ENCODE data around the gene GMCL2.

The GMCL2 gene

GRCh38 chr5:178223196-178223773, 36.1 kb upstream of the GMCL2 start:
- in situ Hi-C loops (cut with HindIII; ENCODE audit: low pct_ligation_motif_present, low pct_unique_long_range_greater_than_20kb, low sequenced_read_pairs), result no loop called here

GRCh38 chr5:178222292-178222691, 35.1 kb upstream of the GMCL2 start:
- no peak for DNase-seq
- in situ Hi-C loops (cut with HindIII; ENCODE audit: low pct_ligation_motif_present, low pct_unique_long_range_greater_than_20kb, low sequenced_read_pairs), result no loop called here

More at GRCh38 chr5:178223196-178223773, 36.1 kb upstream of the GMCL2 start:
- no peak for DNase-seq

GRCh38 chr5:178221853-178222252, 34.7 kb upstream of the GMCL2 start:
- in situ Hi-C loops (cut with HindIII; ENCODE audit: low pct_ligation_motif_present, low pct_unique_long_range_greater_than_20kb, low sequenced_read_pairs), result no loop called here
- DNase-seq, result no peak

DNA sequence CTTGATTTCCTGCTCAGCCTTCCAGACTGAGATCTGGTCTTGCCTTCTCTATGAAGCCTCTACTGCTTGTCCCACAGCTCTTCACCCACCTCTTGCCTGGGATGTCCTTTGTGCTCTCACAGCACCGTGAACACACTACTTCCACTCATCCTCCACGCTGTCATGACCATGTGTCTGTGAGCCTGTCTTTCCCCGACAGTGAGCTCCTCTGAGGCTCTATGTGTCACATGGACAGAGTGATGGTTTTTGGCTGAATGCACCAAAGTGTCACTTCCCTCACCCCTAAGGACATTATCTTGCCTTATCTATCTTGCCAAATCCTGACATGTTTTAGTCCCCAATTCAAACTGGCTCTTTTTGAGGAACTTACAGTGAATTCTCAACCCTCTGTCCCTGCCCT, 34.1 kb upstream of the GMCL2 start:
- no peak for DNase-seq
- in situ Hi-C loops (cut with HindIII; ENCODE audit: low pct_ligation_motif_present, low pct_unique_long_range_greater_than_20kb, low sequenced_read_pairs), result no loop called here

GRCh38 chr5:178218827-178219226, 31.7 kb upstream of the GMCL2 start:
- in situ Hi-C loops (cut with HindIII; ENCODE audit: low pct_ligation_motif_present, low pct_unique_long_range_greater_than_20kb, low sequenced_read_pairs), result no loop called here

DNA sequence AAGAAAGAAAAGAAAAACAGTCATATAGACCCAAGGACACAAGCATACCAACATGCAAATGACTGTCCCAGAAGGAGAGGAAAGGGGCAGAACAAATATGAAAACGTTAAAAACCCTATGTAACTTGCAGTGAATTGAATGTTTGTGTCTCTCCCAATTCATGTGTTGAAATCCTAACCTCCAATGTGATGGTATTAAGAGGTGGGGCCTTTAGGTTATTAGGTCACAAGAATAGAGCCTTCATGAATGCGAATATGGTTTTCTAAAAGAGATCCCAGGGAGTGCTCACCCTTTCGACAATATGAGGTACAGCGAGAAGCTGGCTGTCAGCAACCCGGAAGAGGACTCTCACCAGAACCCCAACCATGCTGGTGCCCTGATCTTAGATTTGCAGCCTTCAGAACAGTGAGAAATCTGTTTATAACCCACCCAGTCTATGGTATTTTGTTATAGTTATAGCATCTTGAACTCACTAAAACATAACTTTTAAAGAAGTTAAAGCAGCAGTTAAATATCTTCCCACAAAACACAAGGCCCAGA, 31.1 kb upstream of the GMCL2 start:
- no peak for DNase-seq
- in situ Hi-C loops (cut with HindIII; ENCODE audit: low pct_ligation_motif_present, low pct_unique_long_range_greater_than_20kb, low sequenced_read_pairs), result no loop called here

More at GRCh38 chr5:178218827-178219226, 31.7 kb upstream of the GMCL2 start:
- no peak for DNase-seq

DNA sequence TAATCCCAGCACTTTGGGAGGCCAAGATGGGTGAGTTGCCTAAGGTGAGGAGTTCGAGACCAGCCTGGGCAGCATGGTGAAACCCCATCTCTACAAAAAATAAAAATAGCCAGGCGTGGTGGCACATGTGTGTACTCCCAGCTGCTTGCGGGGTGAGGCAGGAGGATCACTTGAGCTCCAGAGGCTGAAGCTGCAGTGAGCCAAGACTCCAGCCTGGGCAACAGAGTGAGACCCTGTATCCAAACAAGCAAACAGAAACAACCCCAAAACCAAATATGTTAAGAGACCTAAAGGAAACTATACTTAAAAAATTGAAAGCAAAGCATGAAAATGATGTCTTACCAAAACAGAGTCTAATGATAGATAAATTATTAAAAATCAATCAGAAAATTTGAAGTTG, 29.6 kb upstream of the GMCL2 start:
- in situ Hi-C loops (cut with HindIII; ENCODE audit: low pct_ligation_motif_present, low pct_unique_long_range_greater_than_20kb, low sequenced_read_pairs), result no loop called here
- no peak for DNase-seq

GRCh38 chr5:178216088-178216534, 28.9 kb upstream of the GMCL2 start:
- in situ Hi-C loops (cut with HindIII; ENCODE audit: low pct_ligation_motif_present, low pct_unique_long_range_greater_than_20kb, low sequenced_read_pairs), result no loop called here
- no peak for DNase-seq

DNA sequence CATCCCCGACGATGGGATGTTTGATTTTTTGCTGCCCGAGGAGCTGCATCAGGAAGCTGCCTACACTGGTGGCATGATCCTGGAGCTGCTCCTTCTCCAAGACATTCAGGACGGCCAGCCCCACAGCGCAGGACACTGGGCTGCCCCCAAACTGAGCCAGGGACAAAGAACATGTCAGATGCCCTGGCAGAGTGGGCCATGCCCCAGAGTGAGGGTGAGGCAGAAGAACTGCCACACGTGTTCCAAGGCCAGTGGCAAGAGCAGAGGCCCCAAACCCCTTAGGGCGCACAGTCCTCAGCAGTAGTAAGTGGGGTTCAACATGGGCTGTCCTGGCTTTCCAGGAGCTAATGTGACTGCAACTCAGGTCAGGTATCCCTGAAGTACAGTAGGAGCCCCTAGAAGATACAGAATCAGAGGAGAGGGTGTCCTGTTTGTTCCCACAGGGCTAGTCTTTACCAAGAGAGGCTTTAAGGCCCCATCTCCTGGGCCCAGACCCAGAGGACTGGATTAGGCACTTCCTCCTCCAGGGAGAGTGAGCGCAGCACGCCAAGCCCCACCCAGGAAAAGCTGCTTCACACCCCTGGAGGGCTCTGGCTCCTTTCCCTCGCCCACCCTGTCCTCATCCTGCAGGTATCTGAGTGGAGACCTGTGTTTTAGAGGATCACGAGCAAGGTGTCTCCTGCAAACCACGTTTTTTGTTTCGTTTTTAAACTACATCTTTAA, 28.3 kb upstream of the GMCL2 start:
- no peak for DNase-seq
- in situ Hi-C loops (cut with HindIII; ENCODE audit: low pct_ligation_motif_present, low pct_unique_long_range_greater_than_20kb, low sequenced_read_pairs), result no loop called here

DNA sequence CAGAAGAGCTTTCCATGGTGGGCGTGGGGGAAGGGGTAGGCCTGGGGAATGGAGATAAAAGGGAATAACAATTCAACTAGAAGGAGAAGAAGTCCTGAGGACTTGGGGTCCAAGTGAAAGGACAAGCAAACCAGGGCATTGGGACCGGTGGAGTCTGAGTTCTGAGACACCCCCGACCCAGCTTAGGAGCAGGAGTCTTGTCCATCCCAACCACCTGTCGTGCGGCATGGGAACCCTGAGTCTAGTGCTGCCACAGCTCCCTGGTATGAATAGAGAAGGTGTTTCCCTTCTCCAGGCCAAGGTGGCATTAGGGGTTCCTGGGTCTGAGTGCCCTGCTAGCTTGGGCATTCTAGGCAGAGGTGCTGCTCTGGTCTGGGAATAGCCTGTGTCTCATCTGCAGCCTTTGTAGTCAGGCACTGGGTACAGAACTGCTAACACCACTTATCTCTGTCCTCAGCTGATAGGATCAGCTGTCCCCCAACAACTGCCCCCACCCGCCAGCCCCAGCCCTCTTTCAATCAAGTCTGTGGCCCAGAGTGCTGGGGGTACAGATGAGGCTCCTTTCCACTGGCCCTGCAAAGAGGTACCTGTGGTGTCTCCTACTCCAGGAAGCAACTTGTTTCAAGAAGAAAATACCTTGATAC, 27.1 kb upstream of the GMCL2 start:
- no peak for DNase-seq
- in situ Hi-C loops (cut with HindIII; ENCODE audit: low pct_ligation_motif_present, low pct_unique_long_range_greater_than_20kb, low sequenced_read_pairs), result no loop called here

DNA sequence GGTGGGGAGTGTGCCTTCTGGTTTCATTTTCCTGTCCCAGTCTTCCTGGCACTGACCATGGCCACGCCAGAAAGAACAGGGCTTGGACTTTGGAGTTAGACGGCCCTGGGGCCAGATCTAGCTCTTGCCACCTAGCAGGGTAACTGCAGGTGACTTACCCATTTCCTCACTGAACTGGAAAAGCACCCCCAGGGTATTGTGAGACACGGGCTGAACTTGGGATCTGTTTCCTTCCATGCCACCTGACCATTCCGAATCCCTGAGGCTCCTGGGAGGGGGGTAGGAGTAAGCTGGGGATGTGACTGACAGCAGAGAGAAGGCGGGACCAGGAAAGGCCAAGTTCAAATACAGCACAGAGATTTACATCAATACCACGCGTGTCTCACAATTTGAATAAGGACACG, 26.6 kb upstream of the GMCL2 start:
- in situ Hi-C loops (cut with HindIII; ENCODE audit: low pct_ligation_motif_present, low pct_unique_long_range_greater_than_20kb, low sequenced_read_pairs), result no loop called here
- no peak for DNase-seq

DNA sequence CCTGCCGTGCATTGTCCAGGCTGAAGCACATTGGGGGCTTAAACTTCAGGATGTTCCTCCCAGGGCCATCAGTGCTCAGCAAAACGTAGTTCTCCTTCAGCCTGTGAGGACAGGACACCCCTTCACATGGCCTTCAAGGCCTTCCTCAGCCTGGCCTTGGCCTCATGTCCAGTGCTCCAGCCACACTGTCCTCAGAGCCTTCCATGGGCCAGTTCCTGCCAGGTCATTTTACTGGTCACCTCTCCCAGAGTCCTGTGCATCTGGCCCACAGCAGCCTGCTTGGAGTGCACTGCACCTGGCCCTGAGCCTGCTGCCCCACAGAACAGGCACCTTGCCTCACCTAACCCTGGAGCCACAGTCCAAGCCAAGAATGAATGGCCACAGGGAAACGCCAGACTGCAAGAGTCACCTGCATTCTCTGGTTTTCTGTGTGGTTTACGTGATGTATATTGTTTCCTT, 25.9 kb upstream of the GMCL2 start:
- in situ Hi-C loops (cut with HindIII; ENCODE audit: low pct_ligation_motif_present, low pct_unique_long_range_greater_than_20kb, low sequenced_read_pairs), result no loop called here
- DNase-seq, result no peak

GRCh38 chr5:178212241-178213002, 25.3 kb upstream of the GMCL2 start:
- no peak for DNase-seq
- in situ Hi-C loops (cut with HindIII; ENCODE audit: low pct_ligation_motif_present, low pct_unique_long_range_greater_than_20kb, low sequenced_read_pairs), result no loop called here

DNA sequence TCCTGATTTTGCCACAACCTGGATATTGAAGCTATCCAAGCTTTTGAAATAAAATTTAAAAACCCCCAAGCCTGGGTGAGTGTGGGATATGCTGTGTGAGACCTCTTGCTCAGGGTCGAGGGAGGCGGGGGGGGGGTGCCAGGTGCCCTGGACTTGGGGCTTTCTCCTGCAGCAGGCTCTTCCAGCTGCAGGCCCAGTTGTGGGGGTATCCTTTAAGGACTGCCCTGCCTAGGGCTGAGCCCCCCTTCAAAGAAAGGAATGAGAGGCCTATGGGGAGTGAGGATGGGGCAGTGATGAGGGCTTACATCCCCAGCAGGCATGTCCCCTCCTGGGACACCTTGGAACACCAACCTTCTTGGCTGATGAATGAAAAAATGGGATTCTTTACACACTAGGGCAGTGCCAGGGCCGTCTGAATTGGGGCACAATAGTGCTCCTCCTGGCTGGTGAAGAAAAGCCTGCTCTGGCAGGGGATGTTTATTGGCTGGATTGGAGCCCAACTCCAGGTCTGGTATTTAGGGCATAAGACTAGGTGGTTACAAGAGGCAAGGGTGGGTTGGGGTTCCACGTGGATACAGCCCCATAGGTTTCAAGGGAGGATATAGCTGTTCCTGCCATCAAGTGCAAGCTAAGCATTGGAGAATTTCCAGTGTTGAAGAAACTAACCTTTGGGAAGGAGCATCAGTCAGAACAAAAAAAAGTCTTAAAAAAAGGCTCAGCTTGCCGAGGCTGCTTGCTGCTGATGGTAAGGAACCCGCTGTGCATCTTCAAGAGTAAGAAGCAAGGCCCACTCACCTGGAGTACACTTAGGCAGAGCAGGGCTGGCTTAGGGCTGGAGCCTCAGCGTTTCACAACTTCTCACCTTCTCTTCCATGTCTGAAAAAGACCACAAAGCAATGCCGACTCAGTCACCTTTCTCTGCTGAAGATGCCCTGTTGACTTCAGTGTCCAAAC, 24.2 kb upstream of the GMCL2 start:
- DNase-seq, result no peak
- in situ Hi-C loops (cut with HindIII; ENCODE audit: low pct_ligation_motif_present, low pct_unique_long_range_greater_than_20kb, low sequenced_read_pairs), result no loop called here

DNA sequence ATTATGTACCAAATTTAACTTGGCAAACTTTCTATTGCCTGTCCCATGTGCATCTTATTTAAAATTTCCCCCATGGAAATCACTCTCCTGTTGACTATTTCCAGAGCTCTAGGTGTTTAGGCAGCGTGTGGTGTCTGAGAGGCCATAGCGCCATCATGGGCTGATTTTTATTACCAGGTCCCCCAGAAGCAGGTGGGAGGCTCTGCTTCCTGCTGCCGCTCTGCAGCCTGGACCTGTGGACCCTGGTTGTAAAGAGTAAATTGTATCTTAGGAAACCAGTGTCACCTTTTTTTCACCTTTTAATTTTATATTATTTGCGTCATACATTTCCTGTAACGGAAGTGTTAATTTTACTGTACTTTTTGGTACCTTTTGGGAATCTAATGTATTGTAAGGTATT, 23.5 kb upstream of the GMCL2 start:
- in situ Hi-C loops (cut with HindIII; ENCODE audit: low pct_ligation_motif_present, low pct_unique_long_range_greater_than_20kb, low sequenced_read_pairs), result no loop called here
- no peak for DNase-seq

GRCh38 chr5:178210073-178210535, 22.9 kb upstream of the GMCL2 start:
- in situ Hi-C loops (cut with HindIII; ENCODE audit: low pct_ligation_motif_present, low pct_unique_long_range_greater_than_20kb, low sequenced_read_pairs), result no loop called here
- DNase-seq, result no peak

DNA sequence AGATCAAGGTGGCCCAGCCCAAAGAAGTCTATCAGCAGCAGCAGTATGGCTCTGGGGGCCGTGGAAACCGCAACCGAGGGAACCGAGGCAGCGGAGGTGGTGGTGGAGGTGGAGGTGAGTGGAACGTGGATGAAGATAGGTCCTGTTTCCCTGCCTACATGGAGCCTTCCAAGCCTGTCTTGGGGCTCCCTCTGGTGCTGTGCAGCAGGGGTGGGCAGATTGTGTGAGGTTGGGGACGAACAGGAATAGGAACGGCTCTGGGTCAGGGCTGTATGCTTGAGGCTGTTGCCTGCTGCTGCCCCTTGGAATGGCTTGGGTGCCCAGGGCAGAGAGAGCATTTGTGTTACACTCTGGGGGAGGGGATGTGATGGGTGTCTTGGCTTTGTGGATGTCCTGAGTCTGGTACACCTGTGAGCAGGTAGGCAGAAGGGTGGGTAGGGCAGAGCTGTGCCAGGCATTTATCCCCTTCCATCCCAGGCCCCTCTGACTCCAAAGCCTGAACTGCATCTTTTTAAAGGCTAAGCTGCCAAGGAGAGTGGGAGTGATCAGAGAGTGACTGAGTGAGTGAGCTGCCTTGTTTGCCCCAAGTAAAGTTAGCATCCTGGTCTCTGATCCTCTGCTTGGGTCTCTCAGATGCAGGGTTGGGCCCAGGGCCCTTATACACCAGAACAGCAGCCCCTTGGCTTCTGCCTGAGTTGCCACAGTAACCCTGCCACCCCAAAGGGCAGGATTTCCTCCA, 22.3 kb upstream of the GMCL2 start:
- in situ Hi-C loops (cut with HindIII; ENCODE audit: low pct_ligation_motif_present, low pct_unique_long_range_greater_than_20kb, low sequenced_read_pairs), result no loop called here
- DNase-seq, result no peak

All from ACHN (cell line).